HL-60/S4 treated with retinoic acid at 250 ng/mL for 4 days and 3 days (cell line): ENCODE data around the gene SLC46A3.
"Not testable (repeated sequence)": the region's sequence is repeated elsewhere in the genome, so short reads cannot be mapped to it uniquely, and the experiment has no call there.

Experiments used
- in situ Hi-C: fragments of 300-500 bp; cut with MboI; formaldehyde crosslinking; loops from 2 replicates; pipeline ENCODE4 v1.7.0; 2022; ENCODE audit warnings: low sequenced_read_pairs

SLC46A3 gene

DNA sequence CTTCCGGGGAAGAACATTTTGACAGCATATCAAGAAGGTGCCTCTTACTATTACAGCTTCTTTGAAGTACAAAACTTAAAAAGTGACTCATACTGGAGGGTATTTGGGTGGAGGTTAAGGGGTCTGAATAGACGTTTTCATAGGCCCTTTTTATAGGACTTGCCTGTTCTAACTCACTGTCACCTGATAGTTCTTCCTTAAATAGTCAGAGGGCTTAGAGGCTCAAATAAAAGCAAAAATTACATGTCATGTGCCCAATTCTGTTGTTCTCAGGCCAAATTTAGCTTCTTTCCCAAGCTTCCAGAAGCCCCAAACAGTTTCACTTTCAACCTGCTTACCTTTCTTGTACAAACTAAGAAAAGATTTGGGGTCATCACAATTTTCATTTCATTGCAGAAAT lies 16.1 kb upstream of the SLC46A3 start:
- in situ Hi-C loops: no loop called here

DNA sequence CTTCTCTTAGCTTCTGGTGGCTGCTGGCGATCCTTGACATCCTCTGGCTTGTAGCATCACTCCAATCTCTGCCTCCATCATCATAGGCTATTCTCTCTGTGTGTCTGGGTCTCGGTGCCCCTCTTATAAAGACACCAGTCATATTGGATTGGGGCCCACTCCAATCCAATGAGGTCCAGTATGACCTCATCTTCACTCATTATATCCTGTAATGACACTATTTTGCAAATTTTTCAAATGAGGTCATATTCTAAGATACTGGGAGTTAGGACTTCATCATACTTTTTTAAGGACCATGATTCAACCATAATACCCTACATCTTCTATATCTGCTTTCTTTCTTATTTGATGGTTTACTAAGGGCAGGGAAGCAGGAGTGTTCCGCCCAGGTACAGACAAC lies 12.0 kb upstream of the SLC46A3 start:
- in situ Hi-C loops: no loop called here

- in situ Hi-C loops: no loop called here
Measured at GRCh38 chr13:28729541-28729940, 10.8 kb upstream of the SLC46A3 start.

DNA sequence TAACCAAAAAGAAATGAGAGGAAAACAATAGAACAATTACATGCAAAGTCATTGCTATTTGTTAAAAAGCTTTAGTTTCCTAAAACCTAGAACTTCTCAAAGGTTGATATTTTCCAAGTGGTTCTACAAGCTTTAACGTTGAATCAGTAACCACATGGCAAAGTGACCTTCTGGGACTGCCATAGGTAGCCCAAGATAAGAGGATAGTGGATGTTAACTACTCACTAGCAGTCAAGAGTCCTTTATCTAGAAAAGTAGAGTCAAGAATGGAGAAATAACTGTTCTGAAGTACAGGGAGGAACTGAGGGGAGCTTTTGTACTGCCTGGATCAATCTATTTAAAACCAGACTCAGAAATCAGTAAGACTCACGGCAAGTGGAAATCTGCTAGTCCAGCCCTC lies 9.9 kb upstream of the SLC46A3 start:
- in situ Hi-C loops: no loop called here

- in situ Hi-C loops: no loop called here
Measured at GRCh38 chr13:28725046-28725610, 6.4 kb upstream of the SLC46A3 start.

GRCh38 chr13:28723806-28724205 lies 5.0 kb upstream of the SLC46A3 start:
- in situ Hi-C loops: no loop called here

GRCh38 chr13:28719227-28720055 lies 671 bp upstream of the SLC46A3 start:
- in situ Hi-C loops: no loop called here

GRCh38 chr13:28718196-28718542 lies 601 bp downstream of the SLC46A3 start:
- in situ Hi-C loops: no loop called here

DNA sequence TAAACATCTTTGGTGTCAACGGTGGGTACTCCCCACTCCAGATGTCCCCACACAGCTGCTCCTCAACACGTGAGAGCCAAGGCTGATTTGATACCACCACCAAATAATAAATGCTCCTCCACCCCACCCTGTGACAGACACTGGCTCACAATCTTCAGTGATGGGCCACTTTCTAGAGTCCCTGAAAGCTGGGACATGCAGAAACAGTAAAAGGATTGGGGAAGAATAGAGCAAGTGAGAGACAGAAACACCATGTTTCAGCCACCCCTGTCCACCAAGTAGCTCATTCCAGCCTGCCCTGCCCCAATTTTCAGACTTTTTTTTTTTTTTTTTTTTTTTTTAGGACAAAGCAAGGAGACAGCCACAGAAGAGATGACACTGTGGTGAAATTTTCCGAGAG lies 1.6 kb downstream of the SLC46A3 start:
- in situ Hi-C loops: no loop called here

- in situ Hi-C loops: no loop called here
Measured at GRCh38 chr13:28716511-28716910, 2.3 kb downstream of the SLC46A3 start.

GRCh38 chr13:28714651-28715050 lies 4.1 kb downstream of the SLC46A3 start:
- in situ Hi-C loops: no loop called here

- in situ Hi-C loops: no loop called here
Measured at GRCh38 chr13:28710161-28710560, 8.6 kb downstream of the SLC46A3 start.

- in situ Hi-C loops: no loop called here
Measured at GRCh38 chr13:28707629-28708427, 10.9 kb downstream of the SLC46A3 start.

DNA sequence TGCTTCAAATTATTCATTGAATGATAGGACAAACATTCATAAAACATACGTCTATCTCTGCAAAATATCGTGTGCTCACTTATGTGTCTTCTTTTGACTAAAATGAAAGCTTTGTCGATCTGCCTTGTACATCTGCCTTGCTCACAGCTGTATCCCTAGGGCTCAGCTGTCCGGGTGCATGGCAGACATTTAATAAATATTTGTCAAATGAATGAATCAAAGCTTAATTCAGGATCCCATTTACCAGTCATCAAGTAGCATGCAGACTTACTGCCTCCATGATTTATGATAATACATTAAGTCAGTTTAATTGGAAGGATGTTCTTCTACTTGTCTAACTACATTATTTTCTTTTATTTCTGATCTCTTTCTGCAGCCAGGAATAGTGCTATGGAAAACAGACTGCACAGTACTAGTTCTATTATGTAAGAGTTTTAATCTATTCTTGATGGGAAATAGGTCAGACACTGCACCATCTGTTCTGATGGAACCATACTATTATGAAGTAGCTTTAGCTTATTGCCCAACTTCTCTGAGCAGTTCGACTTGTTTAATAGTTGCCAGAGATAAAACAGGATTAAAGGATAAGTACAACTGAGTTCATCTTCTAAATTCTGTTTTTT lies 13.2 kb downstream of the SLC46A3 start:
- in situ Hi-C loops: no loop called here

GRCh38 chr13:28704919-28705318 lies 13.9 kb downstream of the SLC46A3 start:
- in situ Hi-C loops: no loop called here

DNA sequence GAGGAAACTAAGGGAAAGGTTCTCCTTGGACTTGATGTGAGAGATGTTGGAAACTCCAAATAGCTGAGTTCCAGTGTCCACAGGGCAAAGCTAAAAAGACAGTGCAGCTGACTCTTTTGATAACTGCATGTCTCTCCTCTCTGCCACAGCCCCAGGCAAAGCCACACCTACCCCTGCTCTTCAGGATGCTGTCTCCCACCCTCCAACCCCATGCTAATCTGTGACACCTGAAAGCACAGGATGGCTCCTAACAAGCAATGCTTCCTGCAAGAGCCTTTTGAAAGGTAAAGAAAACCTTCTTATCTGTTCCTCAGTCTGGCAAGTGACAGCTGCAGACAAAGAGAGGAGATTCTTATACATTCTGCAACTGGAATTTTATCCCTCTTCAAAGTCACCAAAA lies 14.5 kb downstream of the SLC46A3 start:
- in situ Hi-C loops: no loop called here

DNA sequence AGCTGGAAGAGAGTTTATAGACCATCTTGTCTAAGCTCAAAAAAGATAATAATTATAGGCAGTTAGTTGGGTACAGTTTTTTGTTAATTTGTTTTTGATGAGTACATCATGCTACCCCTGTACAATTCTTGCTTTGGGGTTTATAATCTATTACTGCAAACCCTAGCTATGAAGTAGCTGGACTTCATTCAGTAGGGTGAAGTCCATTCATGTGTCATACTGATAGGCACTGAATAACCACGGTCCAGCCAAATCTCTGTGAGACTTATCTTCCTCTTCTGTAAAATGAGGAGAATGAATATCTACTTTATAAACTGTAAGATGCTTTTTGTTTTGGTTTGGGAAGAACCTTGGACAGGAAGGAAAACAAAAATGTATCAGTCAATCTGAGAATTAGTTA lies 19.5 kb downstream of the SLC46A3 start:
- in situ Hi-C loops: no loop called here

GRCh38 chr13:28697441-28697840 lies 21.3 kb downstream of the SLC46A3 start:
- in situ Hi-C loops: no loop called here

GRCh38 chr13:28693605-28694491 lies 24.9 kb downstream of the SLC46A3 start:
- in situ Hi-C loops: not testable (repeated sequence)

DNA sequence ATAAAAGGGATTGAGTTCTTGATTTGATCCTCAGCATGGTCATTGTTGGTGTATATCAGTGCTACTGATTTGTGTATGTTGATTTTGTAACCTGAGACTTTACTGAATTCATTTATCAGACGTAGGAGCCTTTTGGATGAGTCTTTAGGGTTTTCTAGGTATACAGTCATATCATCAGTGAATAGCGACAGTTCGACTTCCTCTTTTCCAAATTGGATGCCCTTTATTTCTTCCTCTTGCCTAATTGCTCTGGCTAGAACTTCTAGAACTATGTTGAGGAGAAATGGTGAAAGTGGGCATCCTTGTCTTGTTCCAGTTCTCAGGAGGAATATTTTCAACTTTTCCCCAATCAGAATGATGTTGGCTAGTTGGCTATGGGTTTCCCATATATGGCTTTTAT lies 32.9 kb downstream of the SLC46A3 start:
- in situ Hi-C loops: no loop called here

GRCh38 chr13:28685114-28685513 lies 33.7 kb downstream of the SLC46A3 start:
- in situ Hi-C loops: no loop called here
